Astrocyte (in vitro differentiated cells and primary cell): ENCODE results near the gene CCDC69.

Source experiments
- EZH2 ChIP-seq: IDR thresholded peaks from 2 replicates; pipeline ENCODE4 v1.6.1; 2012; ENCODE audit warnings: mild to moderate bottlenecking, low read length, inconsistent platforms; ENCODE audit not compliant: insufficient read depth
- TF ChIP-seq, protein P1 (sequence below): IDR thresholded peaks from 2 replicates; pipeline ENCODE4 v1.5.1; 2011; ENCODE audit warnings: low read depth, mild to moderate bottlenecking, inconsistent platforms, low read length, moderate library complexity; ENCODE audit not compliant: insufficient read depth

DNA sequence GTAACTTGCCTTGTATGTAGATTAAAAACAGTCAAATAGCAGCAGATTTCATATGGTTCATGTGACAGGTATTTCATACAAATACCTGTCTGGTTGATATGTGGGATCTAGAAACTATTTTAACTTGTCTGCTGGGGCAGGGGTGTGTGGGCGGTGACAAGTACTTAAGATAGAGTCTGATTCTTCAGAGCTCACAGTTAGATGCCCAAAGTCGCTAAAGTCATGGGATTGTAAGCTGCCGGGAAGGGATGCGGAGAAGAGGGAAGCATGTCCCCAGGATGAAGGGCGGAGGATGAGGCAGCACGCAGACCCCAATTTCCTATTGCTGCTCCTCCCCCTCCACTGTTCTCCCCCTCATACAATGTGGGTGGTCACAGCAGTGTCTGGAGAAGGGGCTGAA lies 79.6 kb downstream of the CCDC69 start:
- TF ChIP-seq, protein P1, sequence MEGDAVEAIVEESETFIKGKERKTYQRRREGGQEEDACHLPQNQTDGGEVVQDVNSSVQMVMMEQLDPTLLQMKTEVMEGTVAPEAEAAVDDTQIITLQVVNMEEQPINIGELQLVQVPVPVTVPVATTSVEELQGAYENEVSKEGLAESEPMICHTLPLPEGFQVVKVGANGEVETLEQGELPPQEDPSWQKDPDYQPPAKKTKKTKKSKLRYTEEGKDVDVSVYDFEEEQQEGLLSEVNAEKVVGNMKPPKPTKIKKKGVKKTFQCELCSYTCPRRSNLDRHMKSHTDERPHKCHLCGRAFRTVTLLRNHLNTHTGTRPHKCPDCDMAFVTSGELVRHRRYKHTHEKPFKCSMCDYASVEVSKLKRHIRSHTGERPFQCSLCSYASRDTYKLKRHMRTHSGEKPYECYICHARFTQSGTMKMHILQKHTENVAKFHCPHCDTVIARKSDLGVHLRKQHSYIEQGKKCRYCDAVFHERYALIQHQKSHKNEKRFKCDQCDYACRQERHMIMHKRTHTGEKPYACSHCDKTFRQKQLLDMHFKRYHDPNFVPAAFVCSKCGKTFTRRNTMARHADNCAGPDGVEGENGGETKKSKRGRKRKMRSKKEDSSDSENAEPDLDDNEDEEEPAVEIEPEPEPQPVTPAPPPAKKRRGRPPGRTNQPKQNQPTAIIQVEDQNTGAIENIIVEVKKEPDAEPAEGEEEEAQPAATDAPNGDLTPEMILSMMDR: no peak
- no peak for TF ChIP-seq EZH2
